Fibroblast of mammary gland (primary cell): Measurements from ENCODE around the gene ACTG1.

Experiments
- DNase-seq: peaks from one replicate; pipeline ENCODE4 v3.0.0-alpha.2; 2010; ENCODE audit warnings: low read depth
- H3K4me3 ChIP-seq: 2 replicates; pipeline ENCODE4 v1.5.1; 2011; ENCODE audit warnings: low read depth, mild to moderate bottlenecking, low read length, moderate library complexity; ENCODE audit not compliant: control insufficient read depth
- CTCF ChIP-seq: conservative IDR thresholded peaks from 2 replicates; pipeline ENCODE4 v1.5.1; 2011; ENCODE audit warnings: low read depth, low read length, inconsistent platforms; ENCODE audit not compliant: control insufficient read depth, insufficient read depth

The ACTG1 gene

DNA sequence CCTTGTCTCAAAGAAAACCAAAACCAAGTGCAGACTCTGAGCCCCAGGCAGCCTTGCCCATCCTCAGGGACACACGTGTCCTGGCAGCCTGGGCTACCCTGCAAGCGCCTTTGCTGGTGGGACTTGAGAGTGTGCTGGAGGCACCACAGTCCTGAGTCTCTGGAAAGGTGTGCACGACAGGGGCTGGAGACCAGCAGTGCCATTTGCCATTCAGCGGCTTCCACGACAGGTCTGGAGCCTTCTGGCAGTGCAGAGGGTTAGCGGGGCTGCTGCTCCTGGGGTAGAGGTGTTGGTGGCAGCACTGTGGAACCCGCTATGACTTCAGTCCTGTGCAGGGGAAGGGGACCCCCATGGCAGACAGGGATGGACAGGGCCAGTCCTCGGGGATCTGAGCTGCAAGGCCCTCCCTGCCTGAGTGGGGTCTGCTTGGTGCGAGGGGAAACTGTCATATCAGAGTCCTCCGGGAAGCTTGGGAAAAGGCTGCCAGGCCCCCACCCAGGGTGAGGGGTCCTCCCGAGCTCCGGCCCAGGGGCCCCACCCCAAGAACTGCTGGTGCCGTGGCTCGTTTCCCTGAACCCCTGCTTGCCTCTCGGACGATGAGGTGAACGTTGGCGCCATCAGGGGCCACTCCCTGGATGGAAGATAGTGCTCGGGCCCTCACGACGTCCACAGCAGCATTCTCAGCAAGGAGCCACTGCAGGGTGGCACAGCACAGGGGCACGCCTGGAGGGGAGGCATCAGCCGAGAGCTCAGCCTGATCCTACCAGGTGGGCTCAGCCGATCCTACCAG is 32.8 kb upstream of the ACTG1 start:
- no peak overlapping the region for H3K4me3 ChIP-seq
- no peak for DNase-seq
- no peak for TF ChIP-seq CTCF

- no peak for TF ChIP-seq CTCF
- DNase-seq = no peak
Measured at GRCh38 chr17:81544281-81544974, 31.8 kb upstream of the ACTG1 start.

GRCh38 chr17:81543756-81544155 is 31.2 kb upstream of the ACTG1 start:
- no peak overlapping the region for H3K4me3 ChIP-seq
- no peak for DNase-seq
- no peak for TF ChIP-seq CTCF

More at GRCh38 chr17:81544281-81544974, 31.8 kb upstream of the ACTG1 start:
- no peak overlapping the region for H3K4me3 ChIP-seq

- DNase-seq = no peak
- TF ChIP-seq CTCF = no peak
- H3K4me3 ChIP-seq = no peak overlapping the region
Measured at GRCh38 chr17:81543339-81543675, 30.7 kb upstream of the ACTG1 start.

- H3K4me3 ChIP-seq = no peak overlapping the region
- no peak for DNase-seq
- no peak for TF ChIP-seq CTCF
Measured at GRCh38 chr17:81542431-81543338, 30.1 kb upstream of the ACTG1 start.

- no peak overlapping the region for H3K4me3 ChIP-seq
- no peak for TF ChIP-seq CTCF
- no peak for DNase-seq
Measured at GRCh38 chr17:81541123-81541522, 28.5 kb upstream of the ACTG1 start.
